Fibroblast of lung (primary cell): ENCODE measurements around the gene SUPT3H. TPM values are rescaled to one million over a fixed set of nuclear protein-coding genes. Genes with fewer than 3 reads are reported as not detected.

Experiments used
- DNase-seq, 2 donors: peaks; one replicate each; pipeline versions ENCODE4 v3.0.0 to v3.0.0-alpha.2; 2010; ENCODE audit warnings: low read depth in 2 of 2
- H2AFZ ChIP-seq: 2 replicates; pipeline ENCODE4 v1.5.1; 2012; ENCODE audit warnings: low read length, control low read depth, inconsistent platforms
- H3K27ac ChIP-seq: 2 replicates; pipeline ENCODE4 v1.5.1; 2011; ENCODE audit warnings: low read length, control low read depth; ENCODE audit not compliant: insufficient read depth
- H3K27me3 ChIP-seq: 2 replicates; pipeline ENCODE4 v1.5.1; 2011; ENCODE audit warnings: mild to moderate bottlenecking, low read length; ENCODE audit not compliant: control insufficient read depth, insufficient read depth
- H3K36me3 ChIP-seq: 2 replicates; pipeline ENCODE4 v1.5.1; 2011; ENCODE audit warnings: low read length; ENCODE audit not compliant: control insufficient read depth, insufficient read depth
- H3K4me1 ChIP-seq: 2 replicates; pipeline ENCODE4 v1.5.1; 2011; ENCODE audit warnings: low read length; ENCODE audit not compliant: control insufficient read depth, insufficient read depth; ENCODE audit errors: extremely low read depth
- H3K4me2 ChIP-seq: 2 replicates; pipeline ENCODE4 v1.5.1; 2011; ENCODE audit warnings: low read length, control low read depth; ENCODE audit not compliant: insufficient read depth; ENCODE audit errors: extremely low read depth
- H3K4me3 ChIP-seq, 4 experiments: fragments of 200-600 bp in 1 of 4; sonication (generic) in 1 of 4; replicated peaks in 1 of 4; 2 replicates each; pipeline ENCODE4 v1.5.1; 2011 to 2016; ENCODE audit warnings: low read length in 4 of 4, low read depth in 3 of 4, mild to moderate bottlenecking in 3 of 4, control low read depth in 2 of 4, inconsistent platforms in 1 of 4, mixed read lengths in 1 of 4; ENCODE audit not compliant: insufficient read depth in 1 of 4; ENCODE audit errors: control extremely low read depth in 1 of 4
- H3K79me2 ChIP-seq: 2 replicates; pipeline ENCODE4 v1.5.1; 2012; ENCODE audit warnings: mild to moderate bottlenecking, low read length, inconsistent platforms; ENCODE audit not compliant: control insufficient read depth, insufficient read depth
- H3K9ac ChIP-seq: 2 replicates; pipeline ENCODE4 v1.5.1; 2011; ENCODE audit warnings: mild to moderate bottlenecking, low read length, control low read depth; ENCODE audit not compliant: insufficient read depth
- H3K9me3 ChIP-seq: 2 replicates; pipeline ENCODE4 v1.5.1; 2012; ENCODE audit warnings: low read depth, low read length; ENCODE audit not compliant: control insufficient read depth, insufficient read depth
- H4K20me1 ChIP-seq: 2 replicates; pipeline ENCODE4 v1.5.1; 2011; ENCODE audit warnings: low read length; ENCODE audit not compliant: control insufficient read depth, insufficient read depth; ENCODE audit errors: extremely low read depth
- CTCF ChIP-seq, 2 donors: IDR thresholded peaks in 1 of 2; conservative IDR thresholded peaks in 1 of 2; 1 replicate in 1 of 2; 2 replicates in 1 of 2; pipeline ENCODE4 v1.5.1; 2011 to 2012; ENCODE audit warnings: low read length in 2 of 2, control low read depth in 1 of 2, inconsistent platforms in 1 of 2, low read depth in 1 of 2, mild to moderate bottlenecking in 1 of 2
- EZH2 ChIP-seq: IDR thresholded peaks from 2 replicates; pipeline ENCODE4 v1.5.1; 2012; ENCODE audit warnings: low read length, control low read depth, mild to moderate bottlenecking; ENCODE audit errors: missing control alignments
- polyA plus RNA-seq, 2 donors: library from polyadenylated mRNA; depleted of rRNA in 1 of 2; stranded (reverse) in 1 of 2; unstranded in 1 of 2; fragments of >200 nt; gene quantifications; 2 replicates each; pipeline ENCODE4 v1.2.1, GENCODE V29; 2011 to 2012; ENCODE audit warnings: missing spikeins in 1 of 2
- total RNA-seq: library from RNA; depleted of rRNA; stranded (reverse); fragments of >200 nt; gene quantifications from 2 replicates; pipeline ENCODE4 v1.2.1, GENCODE V29; 2014

SUPT3H gene
- total and polyA plus RNA-seq, 2 donors (not counting 1 experiment from before 2014, with no cell fraction given) = 8.3 to 8.5 TPM

DNA sequence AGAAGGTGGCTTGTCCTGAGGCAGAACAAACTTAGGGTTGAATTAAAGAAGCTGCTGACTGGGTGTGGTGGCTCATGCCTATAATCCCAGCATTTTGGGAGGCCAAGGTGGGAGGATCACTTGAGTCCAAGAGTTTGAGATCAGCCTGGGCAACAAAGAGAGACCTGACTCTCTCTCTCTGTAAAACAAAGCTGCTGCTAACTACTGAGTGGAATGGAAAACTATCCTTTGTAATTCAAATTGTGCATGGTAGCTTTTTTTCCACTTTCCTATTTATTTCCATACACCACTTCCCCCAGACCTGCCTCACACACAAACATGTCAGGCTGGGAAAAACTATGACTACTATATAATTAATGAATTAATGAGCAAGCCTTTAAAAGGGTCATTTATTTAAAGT lies 553.2 kb downstream of the SUPT3H start:
- H4K20me1 ChIP-seq = no peaks in the 10 kb centered on the region
- H3K9ac ChIP-seq = no peak overlapping the region
- H3K79me2 ChIP-seq = no peaks in the 10 kb centered on the region
- no peaks in the 10 kb centered on the region for H3K9me3 ChIP-seq
- no peak overlapping the region for H2AFZ ChIP-seq
- H3K4me1 ChIP-seq = no peaks in the 10 kb centered on the region
- H3K27me3 ChIP-seq = no peaks in the 10 kb centered on the region
- DNase-seq = no peak
- TF ChIP-seq EZH2 (no peak), CTCF (conservative IDR thresholded peaks at IDR 0.05 in 1 of 2, IDR thresholded peaks at IDR 0.05 in 1 of 2; ENCODE audit: low read depth in 1 of 2, low read length in 2 of 2) (no peak)
- no peak overlapping the region for H3K4me3 ChIP-seq
- no peak overlapping the region for H3K4me2 ChIP-seq
- H3K27ac ChIP-seq = no peak overlapping the region
- H3K36me3 ChIP-seq = no peaks in the 10 kb centered on the region

DNA sequence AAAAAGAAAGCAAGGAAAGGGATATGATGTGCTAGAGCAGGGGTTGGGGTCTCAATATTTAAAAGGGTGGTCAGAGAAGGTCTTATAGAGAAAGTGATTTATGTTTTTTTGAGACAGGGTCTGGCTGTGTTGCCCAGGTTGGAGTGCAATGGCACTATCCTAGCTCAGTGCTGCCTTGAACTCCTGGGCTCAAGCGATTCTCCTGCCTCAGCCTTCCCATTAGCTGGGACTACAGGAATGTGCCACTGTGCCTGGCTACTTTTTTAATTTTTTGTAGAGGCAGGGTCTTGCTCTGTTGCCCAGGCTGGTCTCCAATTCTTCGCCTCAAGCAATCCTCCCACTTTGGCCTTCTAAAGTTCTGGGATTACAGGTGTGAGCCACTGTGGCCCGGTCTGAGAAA lies 557.0 kb downstream of the SUPT3H start:
- Histone ChIP-seq H3K4me3 (no peak overlapping the region), H3K9ac (no peak overlapping the region), H4K20me1 (no peaks in the 10 kb centered on the region), H3K4me1 (no peaks in the 10 kb centered on the region), H3K9me3 (no peaks in the 10 kb centered on the region), H3K79me2 (no peaks in the 10 kb centered on the region), H3K4me2 (no peak overlapping the region), H3K27ac (no peak overlapping the region), H3K36me3 (no peaks in the 10 kb centered on the region), H2AFZ (no peak overlapping the region), H3K27me3 (no peaks in the 10 kb centered on the region)
- no peak for DNase-seq
- TF ChIP-seq EZH2 (no peak), CTCF (conservative IDR thresholded peaks at IDR 0.05 in 1 of 2, IDR thresholded peaks at IDR 0.05 in 1 of 2; ENCODE audit: low read depth in 1 of 2, low read length in 2 of 2) (no peak)

DNA sequence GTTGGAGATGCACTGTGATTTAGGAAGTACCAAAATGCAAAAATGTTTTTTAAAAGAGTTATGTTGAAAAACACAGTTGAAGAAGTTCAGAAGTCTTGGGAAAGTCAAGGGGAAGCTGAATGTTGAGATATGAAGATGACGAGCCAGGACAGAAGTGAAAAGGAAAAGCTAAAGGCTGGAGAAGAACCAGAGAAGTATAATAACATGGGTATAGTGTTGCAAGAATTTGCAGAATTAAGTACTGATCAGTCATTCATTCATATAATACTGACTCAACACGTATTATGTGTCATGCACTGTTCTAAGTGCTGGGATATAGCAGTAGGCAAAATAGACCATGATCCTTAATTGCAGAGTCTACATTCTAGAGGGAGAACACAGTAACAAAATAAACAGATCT lies 557.4 kb downstream of the SUPT3H start:
- no peaks in the 10 kb centered on the region for H3K4me1 ChIP-seq
- DNase-seq = no peak
- no peaks in the 10 kb centered on the region for H3K36me3 ChIP-seq
- no peaks in the 10 kb centered on the region for H4K20me1 ChIP-seq
- no peak overlapping the region for H2AFZ ChIP-seq
- no peak for TF ChIP-seq CTCF (conservative IDR thresholded peaks at IDR 0.05 in 1 of 2, IDR thresholded peaks at IDR 0.05 in 1 of 2; ENCODE audit: low read depth in 1 of 2, low read length in 2 of 2)
- no peak for TF ChIP-seq EZH2
- H3K9ac ChIP-seq = no peak overlapping the region
- H3K27ac ChIP-seq = no peak overlapping the region
- no peaks in the 10 kb centered on the region for H3K79me2 ChIP-seq
- no peaks in the 10 kb centered on the region for H3K27me3 ChIP-seq
- H3K4me2 ChIP-seq = no peak overlapping the region
- H3K9me3 ChIP-seq = no peaks in the 10 kb centered on the region
- no peak overlapping the region for H3K4me3 ChIP-seq
